ENCODE results near the gene NRBP1. TPM values are rescaled to one million over a fixed set of nuclear protein-coding genes. Genes with fewer than 3 reads are reported as not detected.

Gene NRBP1
- total and polyA plus RNA-seq, 9 of the 15 experiments (the other 6 are each of a cell fraction or from before 2014, with no cell fraction given), result 2.9 to 84.5 (median 36.9) TPM

- TF ChIP-seq USF2 (CRISPR knock-in tag; IDR thresholded peaks at IDR 0.05) (no peak), HMGXB4 (CRISPR knock-in tag; IDR thresholded peaks at IDR 0.05) (no peak), ZNF217 (CRISPR knock-in tag; IDR thresholded peaks at IDR 0.05) (no peak), HMGN3 (IDR thresholded peaks at IDR 0.05; ENCODE audit: borderline replicate concordance, extremely low read depth, insufficient read length, low read depth, low read length) (no peak), TRIM25 (IDR thresholded peaks at IDR 0.05; ENCODE audit: borderline replicate concordance) (no peak), POLR3G (IDR thresholded peaks at IDR 0.05; ENCODE audit: extremely low read depth, insufficient read length, insufficient replicate concordance) (no peak), ZNF282 (CRISPR knock-in tag; IDR thresholded peaks at IDR 0.05) (no peak), TEAD4 (IDR thresholded peaks at IDR 0.05; ENCODE audit: low read length) (no peak), TEAD4 (CRISPR knock-in tag; IDR thresholded peaks at IDR 0.05; ENCODE audit: borderline replicate concordance) (no peak), WHSC1 (IDR thresholded peaks at IDR 0.05; ENCODE audit: low read length) (no peak), SIN3B (IDR thresholded peaks at IDR 0.05; ENCODE audit: low read depth) (0 out of 2 replicates have a peak, but pooled peaks have one; percentile 58), KLF13 (tag; IDR thresholded peaks at IDR 0.05; ENCODE audit: borderline replicate concordance, low read depth) (no peak), ID3 (CRISPR knock-in tag; IDR thresholded peaks at IDR 0.05) (no peak), ID3 (tag; IDR thresholded peaks at IDR 0.05) (no peak; the same call in 1 of the 2 replicates), ZNF586 (CRISPR knock-in tag; conservative IDR thresholded peaks at IDR 0.05) (no peak), ZFP1 (CRISPR knock-in tag; IDR thresholded peaks at IDR 0.05) (no peak), MIER1 (IDR thresholded peaks at IDR 0.05; ENCODE audit: low read depth) (no peak), POLR3A (IDR thresholded peaks at IDR 0.05; ENCODE audit: borderline replicate concordance, extremely low read depth, insufficient read depth, insufficient read length) (no peak), EP300 (IDR thresholded peaks at IDR 0.05; ENCODE audit: low read length) (0 out of 2 replicates have a peak, but pooled peaks have one; percentile 20), MAFK (IDR thresholded peaks at IDR 0.05; ENCODE audit: low read length) (no peak)
These were observed 61.3 kb downstream of the NRBP1 start, which contains the start of gene IFT172 (continued) for GRCh38 chr2:27489498-27490397.

Measured in K562 (cell line).